HG03095 (cell line): ENCODE results near the gene MBD5.
"Not testable (repeated sequence)": the region's sequence is repeated elsewhere in the genome, so short reads cannot be mapped to it uniquely, and the experiment has no call there.

ENCODE experiments used
- ATAC-seq: cut with Tn5 transposase; IDR thresholded peaks from one replicate; pipeline ENCODE4 v1.9.1; 2021; ENCODE audit warnings: moderate library complexity; ENCODE audit not compliant: unreplicated experiment

The MBD5 gene

DNA sequence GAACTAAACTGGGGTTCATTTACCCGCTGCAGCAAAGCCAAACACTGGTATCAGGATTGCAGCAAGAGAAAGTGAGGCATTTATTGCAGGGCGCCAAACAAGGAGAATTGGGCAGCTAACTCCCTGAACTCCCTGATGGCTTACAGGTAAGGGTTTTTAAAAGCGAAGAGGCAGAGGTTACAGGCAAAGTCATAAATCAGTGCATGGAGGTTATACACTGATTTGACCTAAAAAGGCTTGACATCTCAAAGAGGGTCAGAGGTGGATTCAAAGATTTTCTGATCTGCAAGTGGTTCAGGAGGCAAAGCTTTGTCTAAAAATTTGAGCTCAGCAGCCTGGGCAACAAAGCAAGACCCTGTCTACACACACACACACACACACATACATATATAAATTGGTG lies 520.9 kb downstream of the MBD5 start:
- no peak for ATAC-seq

DNA sequence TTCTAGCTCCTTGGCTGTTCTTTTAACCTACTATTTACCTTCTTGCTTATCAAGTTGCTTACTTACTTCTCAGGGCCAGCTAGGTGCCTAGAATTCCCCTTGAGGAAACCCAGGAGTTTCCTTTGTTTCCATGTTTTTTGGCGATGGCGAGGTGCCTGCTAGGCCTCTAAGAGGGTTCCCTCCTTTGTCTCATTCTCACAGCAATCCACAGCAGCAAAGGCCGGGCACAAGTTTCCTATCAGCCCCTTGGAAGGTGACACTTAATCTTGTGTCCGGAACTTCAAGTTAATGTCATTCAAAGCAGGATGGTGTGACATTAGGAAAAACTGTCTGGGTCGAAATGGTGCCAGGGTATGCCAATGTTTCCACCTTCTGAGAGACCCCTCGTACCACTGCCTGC lies 521.7 kb downstream of the MBD5 start:
- ATAC-seq, result no peak

DNA sequence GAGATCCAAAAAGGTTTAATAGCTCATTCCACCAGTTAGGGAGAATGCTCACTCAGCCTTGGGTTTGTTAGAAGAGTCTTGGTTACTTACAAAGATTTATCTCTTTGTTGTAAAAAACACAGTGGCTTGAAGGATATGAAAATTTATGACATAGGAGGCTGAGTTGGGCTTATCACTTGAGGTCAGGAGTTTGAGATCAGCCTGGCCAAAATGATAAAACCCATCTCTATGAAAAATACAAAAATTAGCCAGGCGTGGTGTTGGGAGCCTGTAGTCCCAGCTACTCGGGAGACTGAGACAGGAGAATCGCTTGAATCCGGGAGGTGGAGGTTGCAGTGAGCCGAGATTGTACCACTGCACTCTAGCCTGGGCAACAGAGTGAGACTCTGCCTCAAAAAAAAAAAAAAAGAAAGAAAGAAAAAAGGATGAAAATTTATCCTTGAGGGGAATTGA lies 522.2 kb downstream of the MBD5 start:
- ATAC-seq, result not testable (repeated sequence)

DNA sequence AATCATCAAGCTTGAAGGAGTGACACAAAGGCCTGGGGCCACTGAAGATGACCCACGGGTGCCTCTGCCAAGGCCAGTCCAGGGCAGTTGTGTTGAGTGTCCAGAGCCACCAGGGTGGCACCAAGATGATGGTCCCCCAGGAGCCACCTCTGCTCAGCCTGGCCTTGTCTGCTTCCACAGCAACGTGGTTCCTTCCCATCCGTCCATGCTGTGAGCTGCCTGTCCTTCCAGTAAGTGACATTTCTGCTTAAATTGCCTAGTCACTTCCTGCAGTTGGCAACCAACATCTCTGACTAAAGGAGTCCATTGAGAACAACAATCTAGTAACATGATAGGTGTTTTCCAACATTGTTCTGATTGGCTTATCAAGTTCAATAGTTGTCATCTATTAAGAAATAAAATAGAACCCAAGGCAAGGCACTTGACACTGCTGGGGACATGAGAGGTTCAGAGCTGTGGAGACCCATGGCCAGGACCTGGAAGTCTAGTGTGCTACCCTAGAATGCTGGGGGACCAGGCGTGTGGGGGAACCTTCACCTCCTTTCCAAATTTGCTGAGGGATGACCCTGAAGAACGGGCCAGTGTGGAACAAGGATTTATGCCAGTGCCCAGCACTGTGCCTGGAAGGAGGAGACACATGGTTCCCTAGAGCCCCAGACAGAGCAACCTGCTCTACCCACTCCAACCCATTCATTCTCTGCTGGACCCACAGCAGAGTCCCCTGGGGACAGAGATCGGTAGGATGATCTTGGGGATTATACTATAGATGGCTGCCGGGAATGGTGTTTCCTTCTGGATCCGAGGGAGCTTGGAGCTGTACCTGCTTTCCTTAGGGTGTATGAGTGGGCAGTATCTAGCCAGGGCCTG lies 524.7 kb downstream of the MBD5 start:
- no peak for ATAC-seq

- ATAC-seq, result no peak
Measured at GRCh38 chr2:148546270-148546669, 525.4 kb downstream of the MBD5 start.

DNA sequence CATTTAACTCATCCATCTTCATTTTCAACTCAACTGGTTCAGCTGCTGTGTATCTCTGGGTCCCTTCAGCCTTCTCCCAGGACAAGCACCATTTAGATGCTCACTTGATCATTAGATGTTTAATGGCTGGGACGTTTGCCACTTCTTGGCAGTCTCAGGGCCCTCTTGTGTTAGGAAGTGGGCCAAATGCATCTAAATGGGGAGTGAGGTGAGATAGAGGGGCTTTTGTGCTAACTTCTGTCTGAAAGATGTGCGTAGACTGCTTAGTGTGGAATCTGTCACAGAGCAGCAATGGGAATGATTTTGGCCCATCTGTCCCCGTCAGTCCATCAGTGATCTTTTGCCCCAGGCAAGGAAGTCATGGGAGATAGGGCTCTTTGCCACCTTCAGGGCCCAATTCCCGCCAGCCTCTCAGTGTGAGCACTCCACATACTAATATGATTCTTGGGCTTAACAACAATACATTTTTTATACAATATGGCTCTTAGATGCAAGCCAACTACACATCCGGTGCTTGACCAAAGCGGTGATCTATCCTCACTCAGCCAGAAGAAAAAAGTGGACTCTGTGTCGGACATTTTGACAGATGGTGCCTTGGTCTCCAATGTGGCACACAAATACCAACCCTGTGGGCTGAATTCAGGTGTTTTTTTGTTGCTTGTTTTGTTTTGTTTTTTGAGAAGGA lies 528.0 kb downstream of the MBD5 start:
- ATAC-seq, result no peak

DNA sequence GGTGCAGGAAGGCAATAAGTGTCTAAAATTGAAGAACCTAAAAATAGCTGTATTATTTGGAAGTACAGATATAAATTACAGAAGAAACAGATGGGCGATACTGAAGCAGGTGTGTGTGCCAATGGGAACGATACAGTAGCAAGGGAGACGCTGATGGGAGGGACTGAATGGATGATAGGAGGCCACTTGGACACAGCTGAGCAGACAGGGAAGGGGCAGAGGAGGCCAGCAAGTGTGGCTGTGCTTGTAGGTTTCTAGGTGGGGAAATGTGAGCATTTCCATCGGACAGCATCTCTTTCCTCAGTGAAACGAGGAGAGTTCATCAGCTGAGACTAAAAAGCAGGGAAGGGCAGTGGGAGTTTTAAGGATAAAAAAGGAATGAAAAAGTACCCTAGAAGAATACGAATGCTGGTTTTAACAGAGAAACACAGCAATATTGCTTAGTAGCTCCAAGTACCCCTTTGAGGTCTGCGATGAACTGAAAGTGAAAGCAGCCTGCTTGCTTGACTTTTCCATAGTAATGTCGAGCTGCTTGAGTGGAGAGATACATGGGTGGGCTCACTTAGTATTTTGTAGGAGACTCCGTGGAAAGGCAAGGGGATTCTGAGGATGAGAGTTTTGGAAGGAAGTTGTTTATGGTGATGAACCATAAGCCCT lies 531.9 kb downstream of the MBD5 start:
- peak; percentile 46 for ATAC-seq

DNA sequence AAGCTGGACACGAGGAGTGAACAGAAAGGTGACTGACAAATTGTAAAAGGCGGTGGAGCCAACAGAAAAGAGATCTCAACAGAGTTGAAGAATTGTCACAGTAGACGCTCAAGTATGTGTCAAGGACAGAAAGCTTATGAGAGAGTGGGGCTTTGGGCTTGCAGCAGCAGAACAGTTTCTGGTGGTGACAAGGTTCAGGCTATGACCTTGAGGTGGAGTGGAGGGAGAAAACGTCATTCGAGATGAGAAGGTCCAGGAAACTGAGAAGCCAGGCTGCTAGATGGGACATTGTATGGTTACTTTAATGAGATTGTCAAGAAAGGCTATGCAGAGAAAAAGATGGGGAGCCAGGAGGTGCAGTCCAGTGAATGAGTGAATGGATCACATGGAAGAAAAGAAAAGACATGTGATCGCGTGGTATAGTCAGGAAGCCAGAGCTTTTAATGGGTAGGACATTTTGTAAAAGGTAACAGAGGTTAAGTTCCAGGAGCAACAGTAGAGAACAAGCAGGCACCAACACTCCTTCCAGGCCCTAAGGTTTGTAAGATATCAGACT lies 532.5 kb downstream of the MBD5 start:
- ATAC-seq, result no peak

DNA sequence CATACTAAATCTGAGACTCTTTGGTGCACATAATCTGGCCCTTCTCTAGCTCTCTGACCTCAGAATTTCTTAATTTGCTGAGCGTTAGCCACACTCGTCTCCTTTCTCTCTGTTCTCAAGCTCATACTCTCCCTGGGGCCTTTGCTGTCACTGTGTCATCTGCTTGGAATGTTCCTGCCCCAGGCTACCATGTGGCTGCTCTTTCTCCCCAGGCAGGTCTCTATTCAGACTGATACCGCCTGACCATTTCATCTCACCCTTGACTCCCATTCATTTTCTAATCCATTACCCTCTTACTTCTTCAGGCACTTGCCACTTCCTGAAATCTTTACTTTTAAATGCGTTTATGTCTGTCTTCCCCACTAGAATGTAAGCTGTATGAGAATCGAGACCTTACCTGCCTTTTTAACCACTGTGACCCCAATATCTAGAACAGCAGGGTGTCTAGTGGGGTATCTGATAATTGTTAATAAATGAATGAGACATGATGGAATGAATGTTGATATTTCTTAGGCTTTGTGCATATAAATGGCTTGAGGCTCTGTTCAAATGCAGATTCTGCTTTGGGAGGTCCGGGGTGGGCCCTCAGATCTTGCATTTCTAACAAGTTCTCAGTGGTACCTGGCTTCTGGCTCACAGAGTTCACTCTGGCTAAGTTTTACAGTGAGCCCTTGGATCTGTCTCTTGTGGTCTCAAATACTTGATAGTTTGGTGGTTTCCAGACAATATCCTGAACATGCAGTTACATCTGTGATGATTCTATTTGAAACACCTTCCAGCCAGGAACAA lies 533.8 kb downstream of the MBD5 start:
- ATAC-seq, result no peak

DNA sequence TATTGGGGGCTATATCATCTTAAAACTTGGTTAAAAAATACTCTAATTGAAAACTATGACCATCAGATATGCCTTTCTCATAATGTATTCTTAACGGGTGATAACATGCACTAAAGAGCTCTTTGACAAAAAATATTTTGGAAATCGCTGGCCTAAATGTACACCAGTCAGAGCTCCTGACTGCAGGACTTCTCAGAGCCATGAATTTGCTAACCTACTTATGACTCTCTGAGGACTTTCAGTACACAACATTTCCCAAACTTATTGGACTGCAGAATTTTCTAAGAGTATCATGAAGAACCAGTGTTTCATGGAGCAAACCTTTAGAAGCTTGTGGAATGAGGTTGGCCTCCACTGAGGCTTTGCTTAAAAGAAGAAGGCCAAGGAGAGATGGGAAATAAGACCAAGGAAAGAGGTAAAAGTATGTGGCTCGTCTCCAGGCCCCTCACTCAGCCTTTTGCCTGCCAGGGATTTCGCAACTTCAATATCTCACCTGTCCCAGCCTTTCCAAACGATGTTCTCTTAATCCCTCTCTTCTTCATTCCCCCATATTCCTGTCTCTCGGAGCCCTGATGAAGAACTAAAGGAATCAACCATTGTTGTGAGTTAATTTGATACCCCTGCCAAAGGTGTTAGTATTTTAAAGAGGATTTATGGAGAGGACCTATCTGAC lies 534.9 kb downstream of the MBD5 start:
- ATAC-seq, result no peak

DNA sequence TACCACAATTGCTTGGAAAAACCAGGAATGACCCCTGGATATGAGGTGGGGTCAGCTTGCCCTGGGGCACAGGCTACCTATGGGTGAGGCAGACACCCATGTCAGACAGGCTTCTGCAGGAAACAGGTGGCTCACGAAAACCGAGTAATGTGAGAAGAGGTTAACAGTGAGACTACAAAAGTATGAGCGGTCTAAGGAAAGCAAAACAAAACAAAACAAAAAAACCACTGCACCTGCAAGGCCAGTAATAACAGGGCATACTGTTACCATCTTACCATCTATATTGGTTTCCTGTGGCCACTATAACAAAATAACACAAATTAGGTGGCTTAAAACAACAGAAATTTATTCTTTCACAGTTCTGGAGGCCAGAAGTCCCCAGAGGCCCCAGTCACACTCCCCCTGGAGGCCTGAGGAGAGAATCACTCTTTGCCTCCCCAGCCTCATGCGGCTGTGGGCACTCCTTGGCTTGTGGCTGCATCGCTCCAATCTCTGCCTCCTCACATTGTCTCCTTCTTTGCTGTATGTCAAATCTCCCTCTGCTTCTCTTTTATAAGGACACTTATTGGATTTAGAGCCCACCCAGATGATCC lies 537.0 kb downstream of the MBD5 start:
- no peak for ATAC-seq

DNA sequence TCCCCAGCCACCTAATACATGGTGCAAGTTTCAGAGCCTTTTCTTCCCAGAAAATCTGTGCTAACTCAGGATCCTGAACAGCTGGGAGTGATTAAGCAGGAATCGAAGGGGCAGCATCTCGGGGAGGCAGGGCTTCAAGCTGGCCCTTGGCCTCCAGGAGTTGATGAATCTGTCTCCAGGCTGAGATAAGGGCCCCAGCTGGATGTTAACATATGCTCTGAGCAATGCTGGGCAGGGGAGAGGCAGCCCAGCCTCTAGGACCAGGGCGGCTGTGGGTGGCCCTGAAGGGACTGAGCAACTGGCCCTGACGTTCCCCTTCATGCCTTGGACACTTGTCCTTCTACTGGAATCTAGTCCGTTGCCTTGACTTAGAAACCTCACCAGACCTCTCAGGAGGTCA lies 539.6 kb downstream of the MBD5 start:
- no peak for ATAC-seq

- ATAC-seq, result no peak
Measured at GRCh38 chr2:148561389-148561788, 540.5 kb downstream of the MBD5 start.

GRCh38 chr2:148565272-148565894 lies 544.5 kb downstream of the MBD5 start:
- ATAC-seq, result no peak
